Measurements from ENCODE around the gene FEM1B.

- TF ChIP-seq, protein P1, sequence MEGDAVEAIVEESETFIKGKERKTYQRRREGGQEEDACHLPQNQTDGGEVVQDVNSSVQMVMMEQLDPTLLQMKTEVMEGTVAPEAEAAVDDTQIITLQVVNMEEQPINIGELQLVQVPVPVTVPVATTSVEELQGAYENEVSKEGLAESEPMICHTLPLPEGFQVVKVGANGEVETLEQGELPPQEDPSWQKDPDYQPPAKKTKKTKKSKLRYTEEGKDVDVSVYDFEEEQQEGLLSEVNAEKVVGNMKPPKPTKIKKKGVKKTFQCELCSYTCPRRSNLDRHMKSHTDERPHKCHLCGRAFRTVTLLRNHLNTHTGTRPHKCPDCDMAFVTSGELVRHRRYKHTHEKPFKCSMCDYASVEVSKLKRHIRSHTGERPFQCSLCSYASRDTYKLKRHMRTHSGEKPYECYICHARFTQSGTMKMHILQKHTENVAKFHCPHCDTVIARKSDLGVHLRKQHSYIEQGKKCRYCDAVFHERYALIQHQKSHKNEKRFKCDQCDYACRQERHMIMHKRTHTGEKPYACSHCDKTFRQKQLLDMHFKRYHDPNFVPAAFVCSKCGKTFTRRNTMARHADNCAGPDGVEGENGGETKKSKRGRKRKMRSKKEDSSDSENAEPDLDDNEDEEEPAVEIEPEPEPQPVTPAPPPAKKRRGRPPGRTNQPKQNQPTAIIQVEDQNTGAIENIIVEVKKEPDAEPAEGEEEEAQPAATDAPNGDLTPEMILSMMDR (IDR thresholded peaks at IDR 0.05; ENCODE audit: low read length), result no peak
- TF ChIP-seq EZH2 (IDR thresholded peaks at IDR 0.05; ENCODE audit: borderline replicate concordance, low read length), result no peak
These were observed 66.2 kb downstream of the FEM1B start for GRCh38 chr15:68343579-68344225.

Data from OCI-LY1 (cell line).